Eye (tissue), 1 donor: ENCODE data around the gene DMD.
A peak's percentile ranks its signal among the peaks of the same experiment; 100 is the strongest.

Experiments used
- DNase-seq: peaks from one replicate; pipeline ENCODE4 v3.0.0-alpha.2; 2015

Gene DMD

DNA sequence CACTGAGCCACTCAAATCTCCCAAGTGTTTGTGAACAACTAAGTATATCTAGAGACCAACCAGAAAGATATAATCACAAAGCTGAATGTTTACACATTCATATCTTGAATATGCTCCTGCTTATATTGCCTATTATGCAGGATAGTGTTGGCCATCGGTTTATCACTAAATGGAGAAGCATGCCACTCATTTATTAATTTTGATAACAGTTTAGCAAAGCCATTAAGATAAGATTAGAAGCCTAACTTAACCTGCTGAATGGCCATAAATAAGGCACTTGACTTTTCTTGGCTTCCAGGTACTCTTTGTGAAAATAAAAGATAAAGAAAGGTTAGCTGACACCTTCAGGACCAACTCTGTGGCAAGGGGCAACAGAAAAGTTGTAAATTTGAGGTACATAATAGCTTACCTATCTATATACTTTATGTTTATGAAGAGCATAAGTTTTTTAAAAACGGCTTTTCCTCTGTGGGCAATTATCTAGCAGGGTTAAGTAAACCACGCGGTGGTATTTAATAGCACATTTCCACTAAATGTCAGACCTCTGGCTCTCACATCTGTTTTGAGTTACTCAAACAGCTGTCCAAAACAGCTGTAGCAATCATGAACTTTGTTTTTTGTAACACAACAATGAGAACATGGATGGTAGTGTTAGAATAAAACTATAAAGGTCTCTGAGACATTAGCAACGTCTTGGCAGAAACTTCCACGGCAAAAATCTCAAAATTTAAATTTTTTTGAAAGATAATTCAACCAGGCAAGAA lies 2080.7 kb downstream of the DMD start:
- DNase-seq: peak; percentile 8

DNA sequence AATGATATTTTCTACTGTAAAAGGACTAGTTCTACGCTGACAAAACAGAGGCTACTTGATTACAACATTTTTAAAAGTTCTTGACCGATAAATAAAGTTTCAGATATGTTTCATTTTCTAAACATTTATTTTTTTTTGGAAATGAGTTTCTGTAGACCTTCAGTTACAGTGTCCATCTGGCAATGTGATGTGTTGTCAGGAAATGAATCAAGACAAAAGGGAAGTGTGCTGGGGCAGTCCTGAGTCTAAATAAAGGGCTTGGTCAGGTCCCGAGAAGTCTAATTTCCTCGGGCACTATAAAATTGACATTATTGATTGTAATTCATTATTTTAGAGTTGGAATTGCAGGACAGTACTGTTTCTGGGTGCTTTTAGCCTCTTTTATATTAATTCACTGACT lies 2082.5 kb downstream of the DMD start:
- no peak for DNase-seq

DNA sequence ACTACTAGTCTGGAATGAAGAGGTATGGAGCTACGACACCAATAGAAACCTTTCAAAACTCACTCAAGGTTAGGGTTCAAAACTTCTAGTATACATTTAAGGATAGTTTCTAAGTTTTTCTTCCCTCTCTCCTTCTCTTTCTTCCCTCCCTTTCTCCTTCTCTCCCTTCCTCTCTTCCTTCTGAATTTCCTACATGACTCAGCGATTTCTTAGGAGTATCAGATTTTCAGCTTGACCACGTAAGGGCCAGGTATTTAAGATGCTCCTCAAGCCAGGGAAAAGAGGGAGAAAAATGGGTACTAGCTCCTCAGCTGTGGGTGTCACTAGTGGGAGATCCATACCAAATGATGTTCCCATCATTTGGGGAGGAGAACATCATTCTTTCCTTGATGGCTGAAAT lies 2083.6 kb downstream of the DMD start:
- no peak for DNase-seq

DNA sequence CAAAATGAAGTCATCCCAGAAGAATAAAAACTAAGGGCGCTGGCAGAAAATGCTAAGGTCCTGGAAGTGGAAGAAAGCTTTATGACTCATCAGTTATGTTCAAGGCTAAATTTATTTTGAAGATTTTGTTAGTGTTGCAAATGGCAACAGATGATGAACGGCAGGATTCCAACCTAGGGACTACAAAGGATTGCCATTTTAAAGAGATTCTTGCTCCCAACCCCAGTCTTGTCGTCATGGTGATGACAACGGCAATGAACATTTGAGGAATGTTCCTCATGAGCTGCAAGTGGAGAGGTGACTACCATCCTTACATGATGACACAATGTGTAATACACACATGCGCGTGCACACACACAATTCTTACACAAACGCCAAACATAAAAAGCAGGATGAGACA lies 2085.1 kb downstream of the DMD start:
- no peak for DNase-seq

DNA sequence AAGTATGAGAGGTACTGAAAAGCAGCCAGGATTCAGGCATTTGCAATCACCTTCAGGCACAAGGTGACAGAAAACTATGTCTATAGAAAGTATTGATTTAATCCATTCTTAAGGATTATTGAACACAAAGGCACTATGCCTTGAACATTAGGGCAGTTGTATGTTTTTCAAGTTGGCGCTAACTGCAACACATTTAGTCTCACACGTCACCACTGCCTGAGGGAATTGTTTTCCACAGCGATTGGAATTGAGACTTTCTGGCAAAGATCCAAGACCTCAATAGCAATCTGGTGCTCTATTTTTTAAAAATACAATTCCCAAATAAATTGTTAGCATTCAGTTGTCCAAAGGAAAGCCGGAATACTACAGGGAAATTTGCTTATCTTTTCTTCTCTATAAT lies 2086.8 kb downstream of the DMD start:
- DNase-seq: peak; percentile 9

DNA sequence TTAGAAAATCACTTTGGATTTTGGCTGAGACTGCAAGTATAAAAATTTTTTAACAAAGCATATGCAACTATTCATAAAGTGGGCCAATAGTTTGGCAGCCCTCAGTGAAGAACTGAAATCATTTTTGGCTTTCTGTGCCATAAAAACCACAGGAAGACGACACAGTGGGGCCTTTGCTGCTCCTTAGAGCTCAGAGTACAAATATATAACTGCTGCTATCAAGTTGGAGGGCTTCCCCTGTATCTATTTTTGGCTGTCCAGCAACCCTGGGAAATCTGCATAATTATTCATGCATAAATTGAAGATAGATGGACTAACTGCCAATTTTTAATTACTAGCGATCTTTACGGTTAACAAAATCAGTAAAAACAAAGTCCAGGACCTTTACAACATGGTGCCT lies 2088.0 kb downstream of the DMD start:
- no peak for DNase-seq

DNA sequence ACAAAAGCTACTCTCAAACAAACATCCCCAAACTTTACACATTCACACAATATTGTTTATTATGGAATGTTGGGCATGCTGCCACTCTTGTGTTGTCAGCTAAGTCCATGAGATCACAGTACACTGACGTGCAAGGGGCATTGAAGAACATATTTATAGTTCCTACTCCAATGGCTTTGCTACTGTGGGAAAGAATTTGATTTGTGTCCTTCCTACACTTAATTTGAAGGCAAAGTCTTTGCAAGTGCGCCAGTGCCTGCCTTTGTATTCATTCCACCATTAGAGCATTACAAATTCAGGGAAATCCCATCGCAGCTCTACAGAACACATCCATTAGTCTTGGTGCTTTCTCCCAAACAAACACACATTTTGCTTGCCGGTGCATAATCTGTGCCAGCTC lies 2094.1 kb downstream of the DMD start:
- no peak for DNase-seq

DNA sequence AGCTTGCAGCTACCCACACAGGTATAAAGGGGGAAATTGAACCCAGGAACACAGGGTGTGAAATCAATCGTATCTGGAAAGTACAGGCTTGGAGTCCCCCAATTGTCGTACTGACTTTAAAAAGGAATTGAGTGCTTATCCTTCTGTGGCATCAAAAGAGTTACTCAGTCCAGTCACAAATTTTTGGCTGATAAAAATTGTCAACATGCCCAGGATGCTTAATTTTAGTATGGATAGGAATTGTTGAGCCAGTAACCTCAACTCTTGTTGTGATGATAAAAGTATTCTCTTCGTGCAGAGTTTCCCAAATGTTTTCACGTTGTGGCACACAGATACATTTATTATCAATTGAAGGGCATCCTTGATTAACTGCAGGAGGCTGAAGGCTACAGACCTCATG lies 2096.0 kb downstream of the DMD start:
- no peak for DNase-seq

DNA sequence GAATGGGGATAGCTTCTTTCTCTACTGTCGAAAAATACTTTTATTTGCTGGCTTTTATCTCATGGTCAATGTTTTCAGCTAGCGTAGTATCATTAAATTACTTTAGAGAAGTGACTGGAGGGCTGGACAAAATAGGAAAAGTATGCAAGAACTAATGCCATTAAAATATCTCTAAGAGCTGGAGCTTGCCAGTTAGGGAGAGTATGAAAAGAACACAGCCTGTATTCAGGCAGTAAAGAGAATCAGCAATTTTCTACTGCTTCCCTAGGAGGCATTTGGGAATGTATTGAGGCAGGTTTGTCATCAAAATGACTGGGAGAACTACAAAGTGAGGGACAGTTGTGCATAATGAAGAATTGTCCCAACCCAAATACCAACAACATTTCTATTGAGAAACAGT lies 2096.5 kb downstream of the DMD start:
- no peak for DNase-seq

DNA sequence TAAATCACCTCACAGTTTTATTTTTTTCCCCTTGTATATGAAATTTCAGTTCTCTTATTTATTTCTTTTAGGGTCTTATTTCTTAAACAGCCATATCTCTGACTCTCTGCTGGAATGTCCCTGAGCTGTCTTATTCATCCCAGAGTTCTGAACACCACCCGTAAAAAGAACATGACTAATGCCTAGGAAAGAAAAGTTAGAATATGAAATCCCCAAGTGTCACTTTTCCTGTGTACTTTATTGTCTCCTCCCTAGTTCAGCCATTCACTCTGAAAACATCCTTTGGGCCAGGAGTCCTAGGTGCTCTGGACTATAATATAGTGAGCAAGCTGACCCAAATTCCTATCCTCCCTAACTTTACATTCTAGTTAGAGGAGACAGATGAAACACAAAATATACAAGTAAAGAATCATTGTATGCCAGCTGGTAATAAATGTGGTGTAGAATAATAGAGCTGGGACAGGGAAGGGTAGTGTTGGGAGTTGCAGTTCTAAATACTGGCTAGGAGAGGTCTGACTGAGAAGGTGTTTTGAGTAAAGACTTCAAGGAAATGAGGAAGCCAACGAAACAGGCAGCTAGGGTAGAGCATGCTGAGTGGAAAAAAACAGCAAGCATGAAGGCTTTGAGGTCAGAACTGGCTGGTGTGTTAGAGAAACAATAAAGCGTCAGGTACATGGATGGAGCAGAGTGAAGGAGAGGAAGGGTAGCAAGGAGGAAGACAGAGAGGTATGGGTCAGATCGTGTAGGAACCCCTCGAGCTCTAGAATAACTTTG lies 2098.9 kb downstream of the DMD start:
- DNase-seq: no peak

DNA sequence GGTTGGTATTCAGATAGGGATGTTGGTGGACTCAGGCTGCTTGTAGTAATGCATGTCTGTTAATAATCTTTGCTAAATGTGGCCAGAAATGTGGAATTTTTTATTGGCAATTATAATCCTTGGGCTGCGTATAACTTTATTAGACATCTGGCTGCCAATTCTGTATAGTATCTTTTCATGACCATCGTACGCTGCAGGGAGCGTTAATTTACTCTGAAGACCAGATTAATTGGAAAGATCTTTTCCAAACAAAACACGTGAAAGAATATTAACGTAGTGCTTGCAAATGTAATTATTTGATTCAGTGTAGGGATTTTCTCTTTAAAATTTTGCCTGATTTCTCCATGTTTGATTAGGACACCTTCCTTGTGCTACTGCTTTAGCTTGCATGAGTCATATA lies 2100.7 kb downstream of the DMD start:
- no peak for DNase-seq

DNA sequence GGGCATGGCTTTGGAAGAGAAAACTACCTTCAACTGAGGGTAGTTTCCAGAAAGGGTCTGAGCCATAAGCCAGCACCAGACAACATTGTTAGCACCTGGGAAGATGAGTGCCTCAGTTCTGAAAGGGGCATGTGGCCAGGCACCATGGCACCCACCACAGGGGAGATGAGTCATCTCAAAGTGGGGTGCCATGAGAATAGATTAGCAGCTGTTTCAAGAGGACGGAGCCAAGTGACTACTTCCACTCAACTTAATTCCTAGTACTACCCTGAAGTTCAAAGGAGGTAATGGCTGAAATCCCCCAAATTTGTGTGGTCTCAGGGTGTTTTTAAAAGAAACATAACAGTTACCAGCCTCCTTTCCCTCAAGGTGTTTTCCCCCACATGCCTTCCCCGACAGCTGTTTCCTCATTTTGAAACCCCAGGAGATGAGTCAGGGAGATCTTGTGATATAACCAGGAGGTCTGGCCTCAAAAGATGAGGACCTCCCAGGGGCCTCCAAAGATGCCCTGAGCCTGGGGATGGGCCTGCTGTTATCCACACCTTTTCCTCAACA lies 2111.7 kb downstream of the DMD start:
- no peak for DNase-seq

DNA sequence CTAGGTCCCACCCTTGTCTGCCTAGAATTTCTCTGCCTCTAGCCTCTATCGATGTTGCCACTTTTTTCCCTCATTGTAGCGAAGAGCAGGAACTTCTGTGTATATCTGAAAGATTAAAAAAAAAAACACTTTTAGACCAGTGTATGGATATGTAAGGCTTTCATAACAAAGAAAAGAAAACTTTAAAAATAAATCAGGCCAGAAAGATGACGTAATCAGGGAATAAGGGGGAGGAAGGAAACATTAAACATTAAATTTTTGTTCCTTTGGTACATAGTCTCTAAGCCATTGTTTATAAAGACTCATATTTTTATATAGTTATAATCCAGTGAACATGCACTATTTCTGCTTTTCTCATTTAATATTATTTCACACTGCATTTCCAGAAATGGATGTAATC lies 2113.3 kb downstream of the DMD start:
- DNase-seq: no peak

DNA sequence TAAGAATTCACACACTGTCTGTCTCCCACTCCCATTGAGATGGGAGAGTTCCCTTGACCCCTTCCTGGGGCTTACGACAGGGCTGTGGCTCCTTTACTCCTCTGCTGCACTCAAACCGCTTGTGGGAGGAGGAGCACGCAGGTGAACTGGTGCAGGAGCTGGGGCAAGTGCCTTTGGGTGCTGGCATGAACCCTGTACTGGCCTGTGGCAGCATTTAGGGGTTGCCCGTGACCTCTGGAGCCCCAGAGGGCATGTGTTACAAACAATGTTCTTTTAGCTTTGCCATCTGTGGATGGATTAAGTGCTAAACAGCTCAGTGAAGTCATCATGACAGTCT lies 2117.7 kb downstream of the DMD start:
- DNase-seq: no peak

DNA sequence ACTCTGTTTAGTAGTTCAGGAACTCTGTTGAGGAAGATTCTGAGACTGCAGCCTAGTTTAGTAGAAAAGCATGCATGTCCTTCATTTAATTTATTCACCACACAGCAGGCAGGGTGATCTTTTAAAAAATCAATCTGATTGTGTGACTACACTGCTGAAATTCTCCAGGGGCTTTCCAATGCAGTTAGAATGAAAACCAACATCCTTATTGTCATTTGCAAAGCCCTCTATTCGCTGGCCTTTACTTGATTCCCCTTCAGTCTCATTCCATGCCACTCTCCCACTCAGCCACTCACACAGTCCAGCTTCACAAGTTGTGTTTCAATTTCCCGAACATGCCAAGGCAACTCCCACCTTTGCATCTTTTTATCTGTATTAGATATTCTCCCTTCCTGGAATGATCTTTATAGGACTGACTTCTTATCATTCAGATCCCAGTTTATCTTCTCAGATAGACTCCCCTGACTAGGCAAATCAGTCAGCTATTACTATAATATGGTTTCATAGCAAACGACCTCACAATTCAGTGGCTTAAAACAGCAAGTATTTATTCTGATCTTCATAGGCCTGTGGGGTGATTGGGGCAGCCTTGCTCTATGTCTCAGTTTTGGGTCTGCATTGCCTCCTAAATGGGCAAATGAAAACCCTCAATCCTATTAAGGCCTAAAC lies 2118.2 kb downstream of the DMD start:
- DNase-seq: no peak

DNA sequence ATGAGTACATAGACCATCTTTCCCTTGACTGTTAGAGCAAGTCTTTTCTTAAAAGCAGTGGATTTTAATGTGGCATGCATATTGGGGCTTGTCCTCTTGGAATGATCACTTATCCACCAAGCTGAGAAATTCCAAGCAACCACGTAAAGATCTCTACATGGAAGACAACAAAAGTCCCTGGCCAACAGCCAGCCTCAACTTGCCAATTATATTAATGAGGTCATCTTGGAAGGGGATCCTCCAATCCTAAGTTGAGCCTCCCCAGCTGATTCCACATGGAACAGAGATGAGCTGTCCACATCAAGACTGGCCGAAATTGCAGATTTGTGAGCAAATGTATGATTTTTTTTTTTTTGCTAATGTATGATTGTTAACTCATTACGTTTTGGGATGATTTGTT lies 2118.9 kb downstream of the DMD start:
- no peak for DNase-seq

DNA sequence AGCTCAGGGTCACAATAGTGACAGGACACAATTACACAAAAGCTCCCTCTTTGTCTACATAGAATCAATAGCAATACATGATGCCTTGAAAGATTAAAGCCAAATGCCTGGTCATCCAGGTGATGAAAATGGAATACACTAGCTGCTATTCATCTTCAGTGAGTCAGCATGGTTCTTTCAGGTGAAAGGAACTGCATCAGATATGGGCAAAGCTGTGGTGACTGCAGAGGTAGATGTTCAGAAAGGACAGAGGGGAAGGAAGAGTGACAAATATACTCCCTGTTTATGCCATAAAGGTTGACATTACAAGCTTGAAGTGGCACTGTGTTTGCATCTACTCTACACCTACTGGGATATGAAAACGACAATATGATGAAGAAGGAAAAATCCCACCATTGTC lies 2119.5 kb downstream of the DMD start:
- no peak for DNase-seq

DNA sequence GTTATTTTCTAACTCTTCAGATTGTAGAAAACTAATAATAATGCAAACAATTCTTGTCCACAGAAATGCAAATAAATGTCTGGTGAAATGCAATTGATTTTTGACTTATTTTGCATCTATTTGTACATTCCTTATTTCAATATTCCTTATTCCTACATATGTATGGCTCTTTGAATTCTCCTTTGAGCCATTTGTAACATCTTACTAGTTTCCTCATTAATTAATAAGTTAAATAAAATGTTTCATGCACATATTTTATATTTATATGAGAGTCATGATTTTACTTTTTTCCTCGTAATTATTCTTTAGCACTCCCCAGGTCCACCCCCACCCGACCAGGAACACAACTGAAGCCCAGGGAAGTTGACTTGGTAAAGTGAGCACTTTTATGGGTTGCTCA lies 2136.8 kb downstream of the DMD start:
- DNase-seq: no peak

DNA sequence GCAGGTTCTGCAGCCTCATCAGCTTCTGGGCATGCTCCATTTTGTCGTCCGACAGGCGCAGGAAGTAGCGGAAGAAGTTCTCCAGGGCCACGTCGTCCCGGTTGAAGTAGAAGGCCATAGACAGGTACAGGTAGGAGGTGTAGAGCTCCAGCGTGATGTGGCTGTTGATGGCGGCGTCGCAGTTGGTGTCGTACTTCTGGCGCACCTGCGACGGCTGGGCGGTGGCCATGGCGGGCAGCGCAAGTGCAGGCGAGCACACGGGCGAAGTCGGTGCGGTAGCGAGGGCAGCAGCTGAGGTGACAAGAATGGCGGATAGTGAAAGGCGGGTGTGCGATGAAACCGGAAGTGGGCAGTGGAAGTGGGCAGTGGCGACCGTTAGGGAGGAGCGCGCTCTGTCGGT lies 2139.6 kb downstream of the DMD start, which contains the start of gene FTHL17:
Gene FTHL17 (minus strand): TSS at position 317 of the 400 bp plus-strand sequence. CDS start 88 bp downstream, at position 229.
- DNase-seq: no peak

DNA sequence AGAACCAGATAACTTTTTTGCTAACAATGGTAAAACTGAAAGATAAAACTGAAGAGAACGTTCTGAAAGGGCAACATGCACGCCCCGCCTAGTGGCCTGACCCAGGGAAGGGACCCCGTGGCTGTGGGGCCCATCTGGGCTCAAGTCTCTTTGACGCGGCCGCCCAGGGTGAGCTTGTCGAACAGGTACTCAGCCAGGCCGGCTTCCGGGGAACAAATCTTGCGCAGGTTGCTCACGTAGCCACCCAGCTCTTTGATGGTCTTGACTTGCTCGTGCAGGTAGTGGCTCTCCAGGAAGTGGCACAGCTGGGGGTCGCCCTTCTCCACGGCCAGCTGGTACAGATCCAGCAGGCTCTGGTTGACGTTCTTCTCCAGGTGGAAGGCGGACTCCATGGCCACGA lies 2140.1 kb downstream of the DMD start:
- DNase-seq: no peak

DNA sequence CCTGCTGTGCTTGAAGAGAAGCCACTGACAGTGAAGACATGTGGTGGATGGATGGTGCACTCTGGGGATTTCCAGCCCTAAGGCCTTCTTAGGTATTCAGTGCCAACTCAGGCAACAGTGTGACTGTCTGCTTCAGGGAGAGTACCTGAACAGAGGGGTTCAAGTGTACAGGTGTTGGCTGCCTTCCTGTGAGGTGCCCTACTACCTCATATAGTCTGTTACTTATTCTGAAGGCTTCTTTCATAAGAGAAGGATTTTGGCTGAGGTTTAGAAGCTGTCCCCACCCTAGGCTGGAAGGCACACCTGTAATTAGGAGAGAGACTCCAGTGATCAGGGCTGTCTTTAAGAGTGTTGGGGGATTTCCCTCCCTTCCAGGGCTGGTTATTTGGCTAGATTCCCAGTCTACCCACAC lies 2141.3 kb downstream of the DMD start:
- peak; percentile 2 for DNase-seq
